Suprapubic skin (tissue), 4 donors: Measurements from ENCODE around the gene TIMM17B.

ENCODE experiments used
- EP300 ChIP-seq: sonication (generic); formaldehyde crosslinking; IDR thresholded peaks from one replicate; pipeline ENCODE4 v1.6.1; 2017; ENCODE audit warnings: antibody characterized with exemption
- POLR2A ChIP-seq, 2 donors: fragments of 450-650 bp; IDR thresholded peaks; one replicate each; pipeline ENCODE4 v1.6.1; 2017; ENCODE audit warnings: antibody characterized with exemption in 2 of 2, mild to moderate bottlenecking in 2 of 2, moderate library complexity in 2 of 2
- POLR2AphosphoS5 ChIP-seq, 3 donors: sonication (generic); formaldehyde crosslinking; IDR thresholded peaks; one replicate each; pipeline ENCODE4 v1.6.1; 2017; ENCODE audit warnings: antibody characterized with exemption in 3 of 3
- TF ChIP-seq, protein P1 (sequence below), 2 donors: fragments of 200-600 bp in 1 of 2; fragments of 450-650 bp in 1 of 2; sonication (generic) in 1 of 2; IDR thresholded peaks; one replicate each; pipeline ENCODE4 v1.5.1; 2016 to 2019; ENCODE audit warnings: antibody characterized with exemption in 2 of 2, mild to moderate bottlenecking in 1 of 2, moderate library complexity in 1 of 2

DNA sequence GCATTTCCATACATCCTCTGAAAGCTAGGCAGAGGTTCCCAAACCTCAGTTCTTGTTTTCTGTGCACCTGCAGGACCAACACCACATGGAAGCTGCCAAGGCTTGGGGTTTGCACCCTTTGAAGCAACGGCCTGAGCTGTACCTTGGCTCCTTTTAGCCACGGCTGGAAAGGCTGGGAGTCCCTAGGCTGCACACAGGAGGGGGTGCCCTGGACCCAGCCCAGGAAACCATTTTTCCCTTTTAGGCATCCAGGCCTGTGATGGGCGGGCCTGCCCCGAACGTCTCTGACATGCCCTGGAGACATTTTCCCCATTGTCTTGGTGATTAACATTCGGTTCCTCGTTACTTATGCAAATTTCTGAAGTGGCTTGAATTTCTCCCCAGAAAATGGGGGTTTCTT lies 44.7 kb downstream of the TIMM17B start:
- TF ChIP-seq, protein P1, sequence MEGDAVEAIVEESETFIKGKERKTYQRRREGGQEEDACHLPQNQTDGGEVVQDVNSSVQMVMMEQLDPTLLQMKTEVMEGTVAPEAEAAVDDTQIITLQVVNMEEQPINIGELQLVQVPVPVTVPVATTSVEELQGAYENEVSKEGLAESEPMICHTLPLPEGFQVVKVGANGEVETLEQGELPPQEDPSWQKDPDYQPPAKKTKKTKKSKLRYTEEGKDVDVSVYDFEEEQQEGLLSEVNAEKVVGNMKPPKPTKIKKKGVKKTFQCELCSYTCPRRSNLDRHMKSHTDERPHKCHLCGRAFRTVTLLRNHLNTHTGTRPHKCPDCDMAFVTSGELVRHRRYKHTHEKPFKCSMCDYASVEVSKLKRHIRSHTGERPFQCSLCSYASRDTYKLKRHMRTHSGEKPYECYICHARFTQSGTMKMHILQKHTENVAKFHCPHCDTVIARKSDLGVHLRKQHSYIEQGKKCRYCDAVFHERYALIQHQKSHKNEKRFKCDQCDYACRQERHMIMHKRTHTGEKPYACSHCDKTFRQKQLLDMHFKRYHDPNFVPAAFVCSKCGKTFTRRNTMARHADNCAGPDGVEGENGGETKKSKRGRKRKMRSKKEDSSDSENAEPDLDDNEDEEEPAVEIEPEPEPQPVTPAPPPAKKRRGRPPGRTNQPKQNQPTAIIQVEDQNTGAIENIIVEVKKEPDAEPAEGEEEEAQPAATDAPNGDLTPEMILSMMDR (IDR thresholded peaks at IDR 0.05) = no peak
- TF ChIP-seq POLR2AphosphoS5 (IDR thresholded peaks at IDR 0.05) (no peak), POLR2A (IDR thresholded peaks at IDR 0.05) (no peak), EP300 (no peak)
